GM19023 (cell line): ENCODE data around the gene IFT25.
"Not testable (repeated sequence)": the region's sequence is repeated elsewhere in the genome, so short reads cannot be mapped to it uniquely, and the experiment has no call there.

Experiments used
- ATAC-seq: cut with Tn5 transposase; IDR thresholded peaks from one replicate; pipeline ENCODE4 v1.9.1; 2021; ENCODE audit warnings: mild to moderate bottlenecking, moderate library complexity; ENCODE audit not compliant: unreplicated experiment

IFT25 gene

DNA sequence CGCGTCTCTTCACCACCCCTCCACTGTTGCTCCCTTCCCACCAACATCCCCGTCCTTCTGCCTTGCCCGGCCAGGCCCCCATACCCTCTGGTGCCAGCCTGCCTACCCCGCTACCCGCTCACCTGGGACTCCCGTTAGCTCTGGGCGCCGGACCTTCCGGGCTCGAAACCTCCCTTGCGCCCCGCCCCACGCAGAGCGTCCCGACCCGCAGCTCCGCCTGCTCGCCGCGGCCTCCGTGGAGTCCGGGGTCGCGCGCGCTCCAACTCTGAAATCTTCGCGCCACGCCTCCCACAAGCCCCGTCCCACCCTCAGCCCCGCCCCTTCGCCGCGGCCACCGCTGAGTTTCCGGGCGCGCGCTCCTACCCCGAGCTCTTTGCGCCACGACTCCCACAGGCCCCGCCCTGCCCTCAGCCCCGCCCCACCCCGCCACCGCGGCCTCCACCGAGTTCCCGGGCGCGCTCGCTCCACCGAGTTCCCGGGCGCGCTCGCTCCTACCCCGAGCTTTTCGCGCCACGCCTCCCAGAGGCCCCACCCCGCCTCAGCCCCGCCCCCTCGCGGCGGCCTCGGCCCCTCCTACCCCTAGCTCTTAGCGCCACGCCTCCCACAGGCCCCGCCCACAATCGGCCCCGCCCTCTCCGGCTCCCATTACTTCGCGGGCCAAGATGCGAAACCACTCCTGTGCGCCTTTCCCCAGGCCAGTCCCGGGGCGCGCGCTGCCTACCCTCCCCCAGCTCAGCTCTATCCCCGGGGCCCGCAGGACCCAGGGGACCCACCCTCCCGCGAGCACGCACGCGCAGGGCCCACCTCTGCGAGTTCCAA, at the start of gene IFT25:
TSS of gene IFT25 (minus strand) at position 267 of the 819 bp plus-strand sequence. CDS start 5,617 bp downstream, outside the sequence.
- ATAC-seq, result peak; percentile 72

DNA sequence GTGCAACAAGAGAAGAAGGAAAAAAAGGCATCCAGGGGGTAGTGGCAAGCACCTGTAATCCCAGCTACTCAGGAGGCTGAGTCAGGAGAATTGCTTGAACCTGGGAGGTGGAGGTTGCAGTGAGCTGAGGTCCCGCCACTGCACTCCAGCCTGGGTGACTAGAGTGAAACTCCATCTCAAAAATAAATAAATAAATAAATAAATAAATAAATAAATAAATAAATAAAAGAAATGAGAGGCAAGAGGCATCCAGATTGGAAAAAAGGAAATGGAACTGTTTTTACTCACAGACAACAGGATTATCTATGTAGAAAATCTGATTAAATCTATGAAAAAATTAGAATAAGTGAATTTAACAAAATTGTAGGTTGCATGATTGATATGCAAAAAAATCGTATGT, 49.0 kb upstream of the IFT25 start:
- ATAC-seq, result not testable (repeated sequence)

DNA sequence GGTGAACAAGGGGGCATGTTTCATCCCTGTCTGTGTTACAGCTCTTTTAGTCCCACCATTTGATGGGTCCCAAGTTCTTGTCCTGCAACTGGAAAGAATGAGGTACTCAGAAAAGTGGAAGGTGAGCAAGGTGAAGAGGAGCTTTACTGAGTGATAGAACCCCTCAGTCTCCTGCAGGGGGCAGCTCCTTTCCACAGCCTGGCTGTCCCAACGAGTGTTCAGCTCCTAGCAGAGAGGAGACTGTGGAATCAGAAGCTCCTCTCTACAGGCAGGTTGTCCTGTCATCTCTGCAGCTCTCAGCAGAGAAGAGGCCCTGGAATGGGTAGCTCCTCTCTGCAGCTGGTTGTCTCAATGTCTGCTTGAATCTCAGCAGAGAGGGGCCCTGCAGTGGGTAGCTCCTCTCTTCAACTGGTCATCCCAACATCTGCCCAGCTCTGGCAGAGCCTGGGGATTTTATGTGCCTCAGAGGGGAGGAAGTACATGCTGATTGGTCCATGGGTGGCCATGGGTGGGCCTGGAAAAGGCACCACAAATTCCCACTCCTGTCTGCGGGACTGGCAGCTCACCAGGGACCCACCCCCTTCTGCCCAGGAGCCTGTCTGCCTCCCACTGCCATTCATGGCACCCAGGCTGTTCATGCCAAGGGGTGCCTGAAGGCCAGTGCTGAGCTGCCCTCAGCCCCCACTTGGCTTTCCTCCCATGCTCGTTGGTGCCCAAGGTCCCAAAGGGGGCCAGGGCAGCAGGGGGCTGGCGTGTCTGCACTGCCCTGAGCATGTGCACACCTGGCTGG, 46.8 kb upstream of the IFT25 start:
- no peak for ATAC-seq

DNA sequence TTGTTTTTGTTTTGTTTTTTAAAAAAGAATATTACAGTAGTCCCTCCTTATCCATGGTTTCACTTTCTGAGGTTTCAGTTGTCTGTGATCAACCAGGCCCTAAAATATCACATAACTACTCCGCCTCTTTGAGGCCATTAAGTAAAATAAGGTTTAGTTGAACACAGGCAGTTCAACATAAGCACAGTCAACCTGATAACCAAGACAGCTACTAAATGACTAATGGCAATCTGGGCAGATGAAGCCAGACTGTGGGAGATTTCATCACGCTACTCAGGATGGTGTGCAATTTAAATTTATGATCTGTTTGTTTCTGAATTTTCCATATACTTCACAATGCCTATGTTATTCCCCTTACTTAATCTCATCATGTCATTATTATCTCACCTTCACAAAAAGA, 42.4 kb upstream of the IFT25 start:
- ATAC-seq, result no peak

DNA sequence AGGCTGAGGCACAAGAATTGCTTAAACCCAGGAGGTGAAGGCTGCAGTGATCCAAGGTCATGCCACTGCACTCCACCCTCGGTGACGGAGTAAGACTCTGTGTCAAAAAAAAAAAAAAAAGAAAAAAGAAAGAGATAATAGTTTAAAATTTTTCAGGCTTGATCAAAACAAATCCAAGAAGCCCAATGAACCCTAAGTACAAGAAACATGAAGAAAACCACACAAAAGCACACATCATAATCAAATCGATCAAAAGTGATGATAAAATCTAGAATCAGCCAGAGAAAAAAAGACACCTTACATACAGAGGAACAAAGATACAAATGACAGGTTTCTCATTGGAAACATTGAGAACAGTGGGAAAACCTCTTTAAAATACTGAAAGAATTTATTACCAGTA, 41.0 kb upstream of the IFT25 start:
- ATAC-seq, result no peak

DNA sequence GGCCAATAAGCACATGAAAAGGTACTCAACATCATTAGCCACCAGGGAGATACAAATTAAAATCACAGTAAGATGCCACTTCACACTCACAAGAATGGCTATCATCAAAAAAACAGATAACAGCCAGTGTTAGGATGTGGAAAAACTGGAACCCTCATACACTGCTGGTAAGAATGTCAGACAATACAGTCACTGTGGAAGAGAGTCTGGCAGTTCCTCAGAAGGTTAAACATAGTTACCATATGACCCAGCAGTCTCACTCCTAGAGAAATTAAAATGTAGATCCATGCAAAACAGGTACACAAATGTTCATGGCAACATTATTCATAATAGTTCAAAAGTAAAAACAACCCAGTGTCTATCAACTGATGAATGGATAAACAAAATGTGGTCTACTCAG, 39.2 kb upstream of the IFT25 start:
- no peak for ATAC-seq

DNA sequence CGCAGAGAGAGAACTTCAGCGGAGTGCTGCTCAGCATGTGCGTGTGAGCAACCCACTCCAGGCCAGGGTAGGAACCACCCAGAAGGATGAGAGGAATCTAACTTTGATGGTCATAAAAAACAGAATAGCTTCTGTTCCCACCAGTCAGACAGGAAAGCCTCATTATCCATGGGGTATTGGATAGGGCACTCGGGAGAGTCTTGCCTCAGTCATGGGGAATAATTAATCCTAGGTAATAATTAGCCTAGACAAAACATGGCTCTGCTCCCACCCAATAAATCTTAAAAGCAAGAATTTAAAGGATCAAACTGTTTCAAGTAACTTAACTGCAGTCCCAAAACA, 37.2 kb upstream of the IFT25 start:
- ATAC-seq, result no peak

DNA sequence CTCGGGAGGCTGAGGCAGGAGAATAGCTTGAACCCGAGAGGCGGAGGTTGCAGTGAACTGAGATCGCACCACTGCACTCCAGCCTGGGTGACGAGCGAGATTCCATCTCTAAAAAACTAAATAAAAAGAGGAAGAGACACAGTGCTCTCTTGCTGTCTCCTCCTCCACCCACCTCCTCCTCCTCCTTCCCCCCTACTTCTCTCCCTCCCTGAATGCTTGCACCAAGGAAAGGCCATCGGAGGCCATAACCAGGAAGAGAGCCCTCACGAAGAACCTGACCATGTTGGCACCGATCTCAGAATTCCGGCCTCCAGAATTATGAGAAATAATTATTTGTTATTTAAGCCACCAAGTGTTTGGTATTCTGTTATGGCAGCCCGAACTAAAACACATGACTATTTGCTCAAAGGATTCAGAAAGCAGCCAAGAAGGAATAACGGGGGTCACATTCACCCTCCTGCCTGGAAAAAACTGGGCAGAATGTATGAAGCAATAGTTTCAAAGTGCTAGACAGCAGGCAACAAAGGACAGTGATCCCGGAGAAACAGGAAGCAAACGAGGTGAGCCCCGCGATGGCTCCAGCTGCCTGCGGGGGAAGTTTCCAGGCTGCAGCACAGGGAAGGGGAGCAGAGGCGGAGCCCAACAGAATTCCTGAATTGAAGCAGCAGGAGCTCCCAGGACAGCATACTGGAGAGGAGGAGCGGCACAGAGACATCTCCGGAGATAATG, 36.7 kb upstream of the IFT25 start:
- ATAC-seq, result no peak

DNA sequence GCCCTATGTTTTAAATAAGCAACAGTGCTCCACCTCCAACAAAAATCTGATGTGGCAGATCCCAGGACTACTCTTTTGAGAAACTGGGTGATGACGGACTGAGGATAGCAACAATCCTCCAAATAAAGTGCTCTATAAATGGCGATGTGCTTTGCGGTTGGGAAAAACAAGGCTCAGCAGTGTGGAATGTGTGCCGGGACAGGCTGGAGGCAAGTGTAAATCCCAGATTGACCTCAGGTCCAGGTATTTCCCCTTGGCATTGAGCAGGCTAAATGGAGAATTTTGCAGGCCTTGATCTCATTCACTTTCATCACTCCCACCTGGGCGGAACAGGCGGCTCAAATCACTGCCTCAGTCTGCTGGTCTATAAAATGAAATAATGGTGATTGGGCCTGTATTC, 35.7 kb upstream of the IFT25 start:
- no peak for ATAC-seq

DNA sequence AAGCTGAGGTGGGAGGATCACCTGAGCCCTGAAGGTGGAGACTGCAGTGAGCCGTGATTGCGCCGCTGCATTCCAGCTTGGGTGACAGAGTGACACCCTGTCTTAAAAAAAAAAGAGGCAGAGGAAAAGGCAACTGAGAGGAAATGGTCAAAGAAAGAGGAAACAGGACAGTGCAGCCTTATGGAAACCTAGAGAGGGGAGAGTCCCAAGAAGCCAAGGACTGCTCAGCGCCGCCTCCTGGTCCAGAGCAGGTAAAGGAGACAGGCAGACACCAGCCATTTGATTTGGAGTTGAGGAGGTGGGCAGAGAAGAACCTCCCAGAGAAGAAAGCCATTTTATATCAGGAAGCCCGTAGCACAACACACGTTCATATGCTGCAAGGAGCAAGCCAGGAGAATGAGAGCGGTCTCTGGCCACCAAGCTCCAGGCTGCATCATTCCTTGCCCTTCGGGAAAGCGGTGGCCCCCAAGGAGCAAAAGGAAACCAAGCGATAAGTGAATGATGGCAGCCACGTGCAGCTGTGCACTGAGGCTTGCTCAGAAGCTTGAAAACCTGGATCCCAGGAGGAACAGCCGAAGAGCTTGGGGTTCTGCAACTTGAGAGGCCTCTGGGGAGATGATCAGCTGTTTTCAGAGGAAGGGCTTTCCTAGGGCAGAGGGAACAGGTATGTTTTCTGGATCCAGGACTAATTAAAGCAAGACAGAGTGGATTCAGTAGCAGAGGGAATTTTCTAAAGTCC, 34.4 kb upstream of the IFT25 start:
- no peak for ATAC-seq

DNA sequence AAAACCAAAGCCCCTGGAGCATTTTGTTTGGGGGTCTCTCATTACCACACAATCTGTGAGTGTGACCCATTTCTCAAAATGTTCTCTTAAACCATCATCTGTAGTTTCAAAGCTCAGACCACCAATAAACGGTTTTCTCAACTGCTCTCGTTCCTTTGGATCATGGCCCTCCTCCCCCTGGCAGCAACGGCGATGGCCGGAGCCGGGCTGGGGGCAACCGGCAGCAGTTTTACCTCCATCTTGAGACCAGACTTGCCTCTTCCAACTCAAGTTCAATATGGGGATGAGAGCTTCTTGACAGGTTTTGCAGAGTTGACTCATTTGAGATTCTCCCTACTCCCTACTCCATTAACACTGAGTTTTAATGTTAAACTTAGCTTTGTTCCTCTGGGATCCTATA, 30.4 kb upstream of the IFT25 start:
- no peak for ATAC-seq

DNA sequence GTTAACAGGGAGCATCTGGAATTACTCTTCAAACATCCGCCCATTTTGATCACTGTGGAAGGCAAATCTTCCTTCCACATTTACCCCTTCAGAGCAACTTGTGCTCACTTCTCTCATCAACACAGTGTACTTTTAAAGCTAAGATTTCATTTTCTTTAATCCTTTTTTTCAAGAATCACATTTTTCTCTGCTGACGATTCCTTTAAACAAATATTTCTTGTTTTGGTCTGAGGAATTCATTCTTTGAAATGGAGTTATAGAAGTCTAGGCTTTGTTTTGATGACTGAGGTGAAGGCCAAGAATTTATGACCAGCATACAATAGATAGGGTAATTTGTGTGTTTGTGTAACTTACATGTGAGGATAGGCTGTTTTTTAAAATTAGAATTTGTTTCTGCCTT, 26.2 kb upstream of the IFT25 start:
- no peak for ATAC-seq

DNA sequence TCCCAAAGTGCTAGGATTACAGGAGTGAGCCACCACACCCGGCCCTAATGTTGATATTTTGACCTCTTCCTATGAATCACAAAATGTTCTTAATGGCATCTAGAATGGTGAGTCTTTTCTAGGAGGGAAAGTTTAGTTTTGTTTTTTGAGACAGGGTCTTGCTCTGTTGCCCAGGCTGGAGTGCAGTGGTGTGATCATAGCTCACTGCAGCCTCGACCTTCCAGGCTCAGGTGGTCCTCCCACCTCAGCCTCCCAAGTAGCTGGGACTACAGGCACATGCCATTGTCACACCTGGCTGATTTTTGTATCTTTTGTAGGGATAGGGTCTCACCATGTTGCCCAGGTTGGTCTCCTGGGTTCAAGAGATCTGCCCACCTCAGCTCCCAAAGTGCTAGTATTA, 23.8 kb upstream of the IFT25 start:
- not testable (repeated sequence) for ATAC-seq

DNA sequence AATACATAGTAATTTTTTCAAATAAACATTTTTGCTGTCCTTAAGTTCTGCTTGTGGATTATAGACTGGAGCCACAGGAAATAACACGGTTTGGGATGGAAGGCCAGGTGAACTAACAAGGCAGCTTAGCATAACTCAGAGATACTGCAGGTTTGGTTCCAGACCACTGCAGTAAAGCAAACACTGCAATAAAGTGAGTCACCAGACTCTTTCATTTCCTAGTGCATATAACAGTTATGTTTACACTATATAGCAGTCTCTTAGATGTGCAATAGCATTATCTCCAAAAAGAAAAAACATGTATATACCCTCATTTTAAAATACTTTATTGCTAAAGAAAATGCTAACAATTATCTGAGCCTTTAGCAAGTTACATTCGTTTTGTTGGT, 22.6 kb upstream of the IFT25 start:
- no peak for ATAC-seq

DNA sequence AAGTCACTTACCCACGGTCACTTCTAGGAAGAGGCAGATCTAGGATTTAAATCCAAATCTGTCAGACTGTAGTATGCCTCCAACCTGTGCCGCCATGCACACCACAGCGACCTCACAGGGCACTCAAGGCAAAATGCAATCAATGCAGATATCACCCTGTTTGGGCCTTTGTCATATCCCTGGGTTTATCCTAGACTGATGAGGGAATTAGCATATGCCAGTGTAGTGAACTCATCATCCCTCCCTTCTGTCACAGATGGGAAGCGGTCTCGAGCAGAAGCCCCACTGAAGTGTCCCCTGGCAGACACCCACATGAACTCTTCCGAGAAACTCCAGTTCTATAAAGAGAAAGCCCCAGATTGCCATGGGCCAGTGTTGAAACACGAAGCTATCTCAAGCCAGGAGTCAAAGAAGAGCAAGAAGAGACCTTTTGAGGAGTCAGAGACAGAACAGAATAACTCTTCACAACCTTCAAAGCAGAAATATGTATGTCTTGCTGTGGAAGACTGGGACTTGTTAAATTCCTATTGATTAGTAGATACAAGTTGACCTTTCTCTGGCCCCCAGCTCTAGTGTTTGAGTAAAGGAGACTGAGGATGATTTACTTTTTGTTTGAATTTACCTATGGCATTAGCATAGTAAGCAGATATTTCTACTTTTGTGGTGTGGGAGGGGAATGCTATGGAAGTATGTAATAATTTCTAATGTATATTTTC, 22.1 kb upstream of the IFT25 start:
- no peak for ATAC-seq

DNA sequence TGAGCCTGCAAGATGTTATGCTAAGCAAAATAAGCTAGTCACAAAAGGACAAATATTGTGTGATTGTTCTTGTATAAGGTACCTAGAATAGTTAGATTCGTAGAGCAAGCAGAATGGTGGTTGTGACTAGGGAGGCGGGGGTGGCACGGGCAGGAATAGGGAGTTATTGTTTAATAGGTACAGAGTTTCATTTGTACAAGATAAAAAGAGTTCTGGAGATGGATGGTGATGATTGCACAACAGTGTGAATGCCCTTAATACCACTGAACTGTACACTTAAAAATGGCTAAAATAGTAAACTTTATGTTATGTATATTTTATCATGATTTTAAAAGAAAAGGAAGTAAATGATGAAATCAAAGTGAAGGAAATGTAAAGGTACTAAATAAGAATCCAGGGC, 21.3 kb upstream of the IFT25 start:
- no peak for ATAC-seq

DNA sequence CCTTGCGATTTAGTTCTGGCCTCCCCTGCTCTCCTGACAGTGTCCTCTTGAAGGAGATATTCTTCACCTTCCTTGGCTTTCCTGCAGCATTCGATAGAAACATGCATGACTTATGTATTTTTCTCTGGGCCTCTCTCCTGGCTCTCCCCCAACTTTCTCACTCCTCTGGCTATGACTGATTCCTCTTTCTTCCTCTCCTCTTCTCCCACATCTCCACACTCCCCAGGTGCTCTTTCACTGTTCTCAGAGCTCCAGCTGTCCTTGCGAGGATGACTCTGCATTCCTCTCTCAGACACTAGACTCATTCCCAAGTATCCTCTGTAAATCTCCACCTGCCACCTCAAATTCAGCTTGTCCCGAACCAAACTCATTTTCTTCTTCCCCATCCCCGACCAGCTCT, 18.6 kb upstream of the IFT25 start:
- ATAC-seq, result no peak

DNA sequence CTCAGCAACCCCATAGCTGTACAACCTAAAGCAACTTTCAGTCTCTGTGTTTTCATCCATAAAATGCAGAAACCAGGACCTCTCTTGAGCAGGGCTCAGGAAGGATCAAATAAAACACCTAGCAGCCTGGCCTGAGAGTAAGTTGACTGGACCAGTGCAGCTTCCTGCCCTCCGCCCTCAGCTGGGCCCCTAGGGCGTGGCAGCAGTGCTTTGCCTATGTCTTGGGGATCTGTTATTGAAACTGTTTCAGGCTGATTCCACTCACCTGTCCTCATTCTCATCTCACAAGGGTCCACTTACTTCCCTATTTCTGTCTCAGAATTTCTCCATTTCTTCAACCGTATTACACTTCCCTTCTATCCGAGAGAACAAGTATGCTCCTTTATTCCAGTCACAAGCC, 18.0 kb upstream of the IFT25 start:
- ATAC-seq, result no peak

DNA sequence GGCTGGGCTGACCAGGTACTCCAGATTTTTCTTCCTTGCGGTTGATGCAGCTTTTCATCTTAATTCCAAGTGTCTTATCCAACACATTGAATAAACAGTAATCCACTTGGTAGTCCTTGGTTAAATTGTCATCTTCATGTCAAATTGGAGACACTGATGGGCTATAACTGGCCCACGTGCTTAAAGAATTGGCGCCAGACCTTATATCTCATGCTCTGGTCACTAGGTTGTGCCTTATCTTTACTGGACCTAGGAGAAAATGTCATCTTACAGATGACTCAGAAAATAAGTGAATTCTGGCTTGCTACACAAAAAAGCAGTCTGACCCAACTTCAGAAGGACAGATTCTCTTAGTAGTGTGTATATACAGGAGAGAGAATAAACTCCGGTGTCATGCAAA, 16.9 kb upstream of the IFT25 start:
- no peak for ATAC-seq

DNA sequence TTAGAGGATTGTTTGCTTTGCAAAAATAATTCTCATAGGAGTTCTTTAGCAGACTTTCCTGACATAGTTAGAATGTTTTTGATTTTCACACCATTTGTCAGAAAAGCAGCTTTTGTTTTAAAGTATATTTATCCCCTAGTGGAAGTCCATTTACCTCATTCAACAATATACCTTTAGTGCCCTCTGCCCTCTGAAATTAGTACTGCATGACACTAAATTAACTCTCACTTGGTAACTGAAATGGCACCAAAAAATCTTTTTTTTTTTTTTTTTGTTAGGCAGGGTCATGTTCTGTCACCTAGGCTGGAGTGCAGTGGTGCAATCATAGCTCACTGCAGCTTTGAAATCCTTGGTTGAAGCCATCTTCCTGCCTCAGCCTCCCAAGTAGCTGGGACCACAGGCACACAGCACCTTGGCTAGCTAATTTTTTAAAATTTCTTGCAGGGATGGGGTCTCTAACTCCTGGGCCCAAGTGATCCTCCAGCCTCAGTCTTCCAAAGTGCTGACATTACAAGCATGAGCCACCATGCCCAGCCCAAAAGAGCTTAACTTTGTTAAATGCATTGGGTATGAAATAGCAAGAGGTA, 14.3 kb upstream of the IFT25 start:
- ATAC-seq, result no peak
